Skeletal muscle tissue (tissue), 4 donors: ENCODE data around the gene EIF4A3. TPM values are rescaled to one million over a fixed set of nuclear protein-coding genes. Genes with fewer than 3 reads are reported as not detected.

Experiments used
- H3K27ac ChIP-seq: one replicate; pipeline ENCODE4 v1.7.0; 2013; ENCODE audit warnings: mild to moderate bottlenecking, low read depth, low read length, inconsistent platforms
- H3K27me3 ChIP-seq, 3 donors: one replicate each; pipeline ENCODE4 v1.7.0; 2013; ENCODE audit warnings: low read length in 3 of 3; ENCODE audit not compliant: control insufficient read depth in 3 of 3, insufficient read depth in 3 of 3
- H3K36me3 ChIP-seq, 3 donors: one replicate each; pipeline ENCODE4 v1.7.0; 2013; ENCODE audit warnings: low read length in 3 of 3; ENCODE audit not compliant: control insufficient read depth in 3 of 3, insufficient read depth in 3 of 3
- H3K4me1 ChIP-seq, 3 donors: one replicate each; pipeline ENCODE4 v1.7.0; 2013; ENCODE audit warnings: low read length in 3 of 3, mild to moderate bottlenecking in 3 of 3; ENCODE audit not compliant: control insufficient read depth in 3 of 3, insufficient read depth in 3 of 3
- H3K4me3 ChIP-seq, 3 donors: one replicate each; pipeline ENCODE4 v1.7.0; 2013; ENCODE audit warnings: low read length in 3 of 3
- H3K9ac ChIP-seq, 3 donors: one replicate each; pipeline ENCODE4 v1.7.0; 2013; ENCODE audit warnings: low read length in 3 of 3, mild to moderate bottlenecking in 3 of 3, moderate library complexity in 2 of 3, low read depth in 1 of 3
- H3K9me3 ChIP-seq, 3 donors: one replicate each; pipeline ENCODE4 v1.7.0; 2013; ENCODE audit warnings: low read length in 3 of 3; ENCODE audit not compliant: control insufficient read depth in 3 of 3
- total RNA-seq: library from RNA; depleted of rRNA; stranded (reverse); fragments of >200 nt; gene quantifications from one replicate; pipeline ENCODE4 v1.2.3, GENCODE V29; 2014
- donor health status: Osteomylitis.

The EIF4A3 gene
- total RNA-seq, 1 donor from 2014 or later, result 71.5 TPM

DNA sequence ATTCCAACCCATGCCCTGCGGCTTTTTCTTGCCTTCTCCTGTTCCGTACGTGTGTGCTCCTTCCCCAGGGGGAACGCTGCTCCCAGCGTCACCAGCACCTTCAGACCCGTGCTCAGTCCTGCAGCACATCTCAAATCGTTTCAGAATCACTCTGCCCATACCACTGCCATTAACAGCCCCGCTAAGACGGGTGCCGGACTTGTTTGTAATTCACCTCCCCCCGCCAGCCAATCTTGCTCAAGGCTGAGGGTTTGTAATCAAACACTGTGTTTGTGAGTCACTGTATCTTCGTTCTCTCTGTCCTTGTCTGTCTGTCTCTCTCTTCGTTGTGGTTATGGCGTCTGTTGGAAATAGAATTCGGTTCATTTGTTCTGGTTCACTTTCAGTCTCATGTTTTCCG lies 40.2 kb upstream of the EIF4A3 start:
- Histone ChIP-seq H3K9ac (peak overlapping the region in 2 of 3 donors; percentile 29 to 40), H3K4me3 (peak overlapping the region in 2 of 3 donors; percentile 42 to 48), H3K27me3 (peaks cover 6 to 30% (median 17%) of the 10 kb centered on the region in 3 donors)

DNA sequence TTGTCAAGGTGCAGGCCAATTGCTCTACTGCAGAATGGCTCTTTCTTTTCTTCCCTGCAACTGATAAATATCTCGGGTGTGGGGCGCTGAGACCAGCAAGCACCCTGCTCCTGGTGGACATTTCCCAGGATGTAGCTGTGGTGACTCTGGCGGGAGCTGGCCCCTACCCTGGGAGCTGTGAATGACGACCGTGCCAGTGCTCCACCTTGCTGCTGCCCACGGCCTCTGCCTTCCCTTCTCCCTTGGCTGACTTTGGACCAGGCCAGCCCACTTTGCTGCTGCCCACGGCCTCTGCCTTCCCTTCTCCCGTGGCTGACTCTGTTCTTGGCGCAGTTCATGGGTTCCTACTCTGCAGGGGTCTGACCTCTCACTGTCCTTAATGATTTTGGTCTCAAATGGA lies 39.0 kb upstream of the EIF4A3 start:
- no peaks in the 10 kb centered on the region for H3K36me3 ChIP-seq
- peaks cover 9 to 12% (median 11%) of the 10 kb centered on the region in 3 donors for H3K4me1 ChIP-seq
- H3K4me3 ChIP-seq, result no peak overlapping the region

More for the DNA sequence above, 40.2 kb upstream of the EIF4A3 start:
- H3K4me1 ChIP-seq, result peaks cover 15 to 23% (median 17%) of the 10 kb centered on the region in 3 donors
- H3K27ac ChIP-seq, result peak overlapping the region; percentile 39
- no peaks in the 10 kb centered on the region for H3K9me3 ChIP-seq
- no peaks in the 10 kb centered on the region for H3K36me3 ChIP-seq

DNA sequence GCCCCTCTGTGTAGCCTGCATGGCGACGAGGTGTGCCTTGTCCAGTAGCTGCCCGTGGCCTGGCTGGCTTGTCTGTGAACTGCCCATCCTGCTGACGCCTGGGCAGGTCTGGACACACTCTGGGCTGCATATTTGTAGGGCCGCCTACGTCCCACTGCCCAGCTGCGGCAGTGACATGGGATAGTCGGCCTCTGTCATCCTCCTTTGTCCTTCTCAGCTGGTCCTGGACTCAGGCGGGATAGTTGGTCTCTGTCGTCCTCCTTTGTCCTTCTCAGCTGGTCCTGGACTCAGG lies 37.4 kb upstream of the EIF4A3 start:
- peaks cover 3 to 23% (median 14%) of the 10 kb centered on the region in 3 donors for H3K27me3 ChIP-seq
- H3K27ac ChIP-seq, result no peak overlapping the region
- no peaks in the 10 kb centered on the region for H3K9me3 ChIP-seq
- no peak overlapping the region for H3K9ac ChIP-seq
- no peaks in the 10 kb centered on the region for H3K36me3 ChIP-seq
- H3K4me3 ChIP-seq, result no peak overlapping the region
- peaks cover 9 to 12% (median 11%) of the 10 kb centered on the region in 3 donors for H3K4me1 ChIP-seq

More for the DNA sequence above, 39.0 kb upstream of the EIF4A3 start:
- Histone ChIP-seq H3K27ac (no peak overlapping the region), H3K9me3 (no peaks in the 10 kb centered on the region), H3K9ac (no peak overlapping the region), H3K27me3 (peaks cover 4 to 21% (median 12%) of the 10 kb centered on the region in 3 donors)

DNA sequence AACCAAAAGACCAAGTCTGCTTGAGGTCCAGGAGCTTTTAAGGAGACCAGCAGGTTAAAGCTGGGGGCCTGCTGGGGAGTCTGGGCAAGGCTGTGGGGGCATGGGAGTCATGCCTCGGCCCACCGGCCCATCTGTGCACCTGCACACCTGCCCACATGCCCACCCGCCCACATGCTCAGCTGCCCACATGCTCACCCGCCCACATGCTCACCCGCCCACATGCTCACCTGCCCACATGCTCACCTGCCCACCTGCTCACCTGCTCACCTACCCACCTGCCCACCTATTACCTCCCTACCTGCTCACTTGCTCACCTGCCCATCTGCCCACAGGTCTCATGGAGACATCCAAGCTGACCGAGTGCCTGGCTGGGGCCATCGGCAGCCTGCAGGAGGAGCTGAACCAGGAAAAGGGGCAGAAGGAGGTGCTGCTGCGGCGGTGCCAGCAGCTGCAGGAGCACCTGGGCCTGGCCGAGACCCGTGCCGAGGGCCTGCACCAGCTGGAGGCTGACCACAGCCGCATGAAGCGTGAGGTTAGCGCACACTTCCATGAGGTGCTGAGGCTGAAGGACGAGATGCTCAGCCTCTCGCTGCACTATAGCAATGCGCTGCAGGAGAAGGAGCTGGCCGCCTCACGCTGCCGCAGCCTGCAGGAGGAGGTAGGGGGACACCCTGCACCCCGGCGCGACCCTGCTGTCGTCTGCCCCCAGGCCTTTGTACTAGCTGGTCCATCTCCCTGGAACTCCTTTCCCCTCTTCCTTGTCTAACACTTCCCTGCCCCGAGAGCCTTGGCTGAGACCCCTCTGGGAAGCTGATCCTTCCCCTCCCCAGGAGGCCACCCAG lies 36.9 kb upstream of the EIF4A3 start:
- no peak overlapping the region for H3K9ac ChIP-seq
- no peak overlapping the region for H3K27ac ChIP-seq
- H3K4me3 ChIP-seq, result no peak overlapping the region
- peaks cover 3 to 23% (median 14%) of the 10 kb centered on the region in 3 donors for H3K27me3 ChIP-seq
- no peaks in the 10 kb centered on the region for H3K36me3 ChIP-seq
- no peaks in the 10 kb centered on the region for H3K9me3 ChIP-seq
- peaks cover 9 to 12% (median 11%) of the 10 kb centered on the region in 3 donors for H3K4me1 ChIP-seq

DNA sequence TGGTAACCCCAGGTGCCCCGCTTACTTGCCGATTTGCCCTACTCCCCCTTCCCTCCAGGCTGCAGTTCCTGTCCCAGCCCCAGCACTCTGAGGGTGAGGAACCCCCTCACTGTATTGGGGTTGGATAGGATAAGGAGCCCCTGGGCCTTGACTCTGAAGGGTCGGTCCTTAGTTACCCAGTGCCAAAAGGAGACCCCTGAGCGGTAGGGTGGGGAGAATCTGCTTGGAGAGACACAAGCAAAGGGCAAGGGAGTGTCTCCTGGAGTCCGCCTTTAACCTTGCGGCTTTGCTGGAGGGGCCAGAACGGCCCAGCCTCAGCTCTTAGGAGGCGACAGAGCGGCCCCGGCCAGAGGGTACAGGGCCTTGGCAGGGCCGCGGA lies 35.9 kb upstream of the EIF4A3 start:
- Histone ChIP-seq H3K9ac (no peak overlapping the region), H3K9me3 (no peaks in the 10 kb centered on the region), H3K4me1 (peaks cover 6 to 9% (median 6%) of the 10 kb centered on the region in 3 donors), H3K36me3 (no peaks in the 10 kb centered on the region), H3K27me3 (peaks cover 3 to 21% (median 14%) of the 10 kb centered on the region in 3 donors), H3K4me3 (no peak overlapping the region), H3K27ac (no peak overlapping the region)

DNA sequence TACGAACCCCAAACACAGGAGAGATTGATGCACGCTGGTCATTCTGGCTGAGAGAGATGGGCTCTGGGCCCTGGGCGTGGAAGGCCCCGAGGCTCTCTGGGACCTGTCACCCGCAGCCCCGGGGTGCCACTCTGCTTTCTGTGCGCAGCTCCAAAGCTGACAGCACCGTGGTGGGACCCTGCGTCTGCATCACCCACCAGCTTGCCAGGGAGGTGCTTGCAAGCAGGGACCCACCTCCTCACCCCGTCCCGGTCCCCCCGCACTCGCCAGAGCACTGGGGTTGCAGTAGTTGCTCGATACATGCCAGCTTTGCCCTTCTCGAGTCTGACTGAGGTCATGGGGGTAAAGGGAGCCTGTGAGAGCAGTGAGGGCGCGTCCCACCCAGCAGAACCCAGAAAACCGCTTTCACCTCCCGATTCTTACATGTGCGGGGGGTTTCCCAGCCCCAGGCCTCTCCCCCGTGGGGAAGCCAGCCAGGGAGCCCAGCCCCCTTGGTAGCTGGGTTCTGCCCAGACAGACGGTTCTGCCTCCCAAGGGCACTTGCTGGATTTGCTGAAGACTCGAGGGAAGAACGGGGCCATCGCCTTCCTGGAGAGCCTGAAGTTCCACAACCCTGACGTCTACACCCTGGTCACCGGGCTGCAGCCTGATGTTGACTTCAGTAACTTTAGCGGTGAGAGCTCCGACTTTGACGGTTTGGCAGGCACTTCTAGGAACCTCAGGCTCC lies 35.4 kb upstream of the EIF4A3 start:
- Histone ChIP-seq H3K9ac (no peak overlapping the region), H3K36me3 (no peaks in the 10 kb centered on the region), H3K4me1 (peaks cover 1 to 3% (median 3%) of the 10 kb centered on the region in 3 donors), H3K27me3 (peaks cover 3 to 17% (median 14%) of the 10 kb centered on the region in 3 donors), H3K4me3 (no peak overlapping the region), H3K27ac (no peak overlapping the region), H3K9me3 (no peaks in the 10 kb centered on the region)

DNA sequence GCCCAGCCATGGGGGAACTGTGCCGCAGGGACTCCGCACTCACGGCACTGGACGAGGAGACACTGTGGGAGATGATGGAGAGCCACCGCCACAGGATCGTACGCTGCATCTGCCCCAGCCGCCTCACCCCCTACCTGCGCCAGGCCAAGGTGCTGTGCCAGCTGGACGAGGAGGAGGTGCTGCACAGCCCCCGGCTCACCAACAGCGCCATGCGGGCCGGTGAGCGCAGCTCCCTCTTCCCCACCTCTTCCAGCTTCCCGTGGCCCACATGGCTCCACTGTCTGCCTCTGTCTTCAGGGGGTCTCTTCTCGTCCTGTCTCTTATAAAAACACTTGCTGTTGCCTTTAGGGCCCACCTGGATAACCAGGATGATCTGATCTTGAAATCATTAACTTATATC lies 34.5 kb upstream of the EIF4A3 start:
- H3K4me1 ChIP-seq, result no peaks in the 10 kb centered on the region

DNA sequence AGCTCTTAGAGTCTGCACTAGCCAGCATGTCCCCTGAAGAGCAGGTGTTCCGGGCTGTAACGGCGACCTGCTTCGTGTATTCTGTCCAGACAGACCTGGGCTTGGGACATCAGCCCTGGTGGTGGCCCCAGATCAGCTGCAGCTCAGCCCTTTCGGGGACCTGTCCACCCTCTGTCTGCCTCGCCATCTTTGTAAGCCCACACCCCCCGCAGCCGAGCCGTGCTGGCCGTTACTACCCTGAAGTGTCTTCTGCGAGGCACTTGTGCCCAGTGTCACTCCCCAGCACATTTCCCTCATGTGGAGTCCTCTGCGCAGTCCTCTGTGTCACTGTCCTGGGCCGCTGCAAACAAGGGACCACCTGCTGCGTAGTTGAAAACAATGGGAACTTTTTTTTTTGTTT lies 33.3 kb upstream of the EIF4A3 start:
- Histone ChIP-seq H3K9ac (no peak overlapping the region), H3K9me3 (no peaks in the 10 kb centered on the region), H3K36me3 (no peaks in the 10 kb centered on the region), H3K27ac (no peak overlapping the region), H3K4me3 (no peak overlapping the region), H3K27me3 (peaks cover 3 to 18% (median 14%) of the 10 kb centered on the region in 3 donors), H3K4me1 (peaks cover 0 to 4% (median 0%) of the 10 kb centered on the region in 3 donors)

More for the DNA sequence above, 34.5 kb upstream of the EIF4A3 start:
- H3K9ac ChIP-seq, result no peak overlapping the region
- H3K36me3 ChIP-seq, result no peaks in the 10 kb centered on the region
- H3K27ac ChIP-seq, result no peak overlapping the region
- peaks cover 3 to 17% (median 14%) of the 10 kb centered on the region in 3 donors for H3K27me3 ChIP-seq
- H3K4me3 ChIP-seq, result no peak overlapping the region
- no peaks in the 10 kb centered on the region for H3K9me3 ChIP-seq

DNA sequence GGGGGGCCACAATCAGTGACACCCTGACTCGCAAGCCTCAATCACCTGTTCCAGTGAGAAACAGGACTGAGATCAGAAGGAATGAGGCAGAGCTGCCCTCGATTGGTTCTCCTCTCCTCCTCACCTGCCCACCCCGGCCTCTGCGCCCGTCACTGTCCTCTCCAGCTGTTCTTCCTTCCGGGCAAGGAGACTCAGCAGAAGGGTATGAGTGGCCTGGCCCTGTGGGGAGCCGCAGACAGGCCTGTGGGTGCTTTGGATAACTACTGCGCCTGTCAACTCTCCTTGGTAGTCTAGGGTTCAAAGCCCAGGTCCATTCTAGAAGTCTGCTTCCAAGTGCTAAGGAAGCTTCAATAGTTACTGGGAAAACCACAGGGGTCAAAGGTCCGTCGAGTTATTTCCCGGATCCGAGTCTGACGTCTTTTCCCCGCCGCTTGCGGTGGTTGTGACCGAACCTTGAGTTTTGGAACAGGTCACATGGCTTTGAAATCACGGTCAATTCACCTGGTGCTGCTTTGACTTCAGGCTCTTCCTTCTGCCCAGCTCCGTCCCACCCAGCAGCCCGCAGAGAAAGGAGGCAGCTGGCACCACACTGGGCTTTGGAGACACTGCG lies 31.2 kb upstream of the EIF4A3 start:
- H3K9ac ChIP-seq, result no peak overlapping the region
- peaks cover 0 to 4% (median 0%) of the 10 kb centered on the region in 3 donors for H3K4me1 ChIP-seq
- H3K27ac ChIP-seq, result no peak overlapping the region
- H3K9me3 ChIP-seq, result no peaks in the 10 kb centered on the region
- H3K36me3 ChIP-seq, result no peaks in the 10 kb centered on the region
- peaks cover 3 to 13% (median 7%) of the 10 kb centered on the region in 3 donors for H3K27me3 ChIP-seq
- H3K4me3 ChIP-seq, result no peak overlapping the region
